K562 (cell line): ENCODE measurements around the gene MEGF11. TPM values are rescaled to one million over a fixed set of nuclear protein-coding genes. Genes with fewer than 3 reads are reported as not detected.
A peak's percentile ranks its signal among the peaks of the same experiment; 100 is the strongest.

ENCODE experiments used
- CBX8 ChIP-seq: fragments of 200-600 bp; sonication (generic); IDR thresholded peaks from 2 replicates; pipeline ENCODE4 v1.6.1; 2012; ENCODE audit warnings: borderline replicate concordance, mixed run types, low read depth, mild to moderate bottlenecking, moderate library complexity, mixed read lengths, low read length, control low read depth, inconsistent platforms; ENCODE audit not compliant: poor library complexity, severe bottlenecking; ENCODE audit errors: extremely low read depth
- CHD1 ChIP-seq: fragments of 200-600 bp; sonication (generic); IDR thresholded peaks from one replicate; pipeline ENCODE4 v1.6.1; 2012; ENCODE audit warnings: mild to moderate bottlenecking, moderate library complexity, low read length, inconsistent platforms
- JUND ChIP-seq, 2 experiments: IDR thresholded peaks; 2 replicates in 1 of 2; 3 replicates in 1 of 2; pipeline ENCODE4 v1.6.1; 2011; ENCODE audit warnings: borderline replicate concordance in 2 of 2, low read depth in 2 of 2, low read length in 2 of 2, improper control_type of control experiment in 1 of 2, missing biosample characterization in 1 of 2, missing genetic modification characterization in 1 of 2, missing genetic modification reagents in 1 of 2
- LEF1 ChIP-seq: fragments of 450-650 bp; IDR thresholded peaks from 2 replicates; pipeline ENCODE4 v1.6.1; 2016; ENCODE audit warnings: mild to moderate bottlenecking
- MEF2D ChIP-seq: conservative IDR thresholded peaks from 2 replicates; pipeline ENCODE4 v1.6.1; 2016; ENCODE audit warnings: low read depth, missing genetic modification characterization, missing compliant biosample characterization
- PCBP2 ChIP-seq: fragments of 200-400 bp; formaldehyde crosslinking; IDR thresholded peaks from 2 replicates; pipeline ENCODE4 v1.6.1; 2018; ENCODE audit warnings: low read length, low read depth, mild to moderate bottlenecking, moderate library complexity; ENCODE audit not compliant: poor library complexity, severe bottlenecking
- TRIM28 ChIP-seq: fragments of 450-650 bp; IDR thresholded peaks from 2 replicates; pipeline ENCODE4 v1.6.1; 2017
- U2AF1 ChIP-seq: fragments of 200-400 bp; formaldehyde crosslinking; optimal IDR thresholded peaks from 2 replicates; pipeline ENCODE3; 2017; ENCODE audit warnings: mild to moderate bottlenecking, low read depth, low read length, moderate library complexity
- ZNF165 ChIP-seq: fragments of 250-450 bp; sonication (Bioruptor Pico); IDR thresholded peaks from 2 replicates; pipeline ENCODE4 v1.4.0; 2020; ENCODE audit warnings: borderline replicate concordance
- ZNF212 ChIP-seq: fragments of 450-650 bp; formaldehyde crosslinking; IDR thresholded peaks from 2 replicates; pipeline ENCODE4 v1.4.0; 2020; ENCODE audit warnings: mild to moderate bottlenecking
- ZNF253 ChIP-seq: fragments of 250-450 bp; sonication (Bioruptor Pico); conservative IDR thresholded peaks from 2 replicates; pipeline ENCODE4 v1.6.1; 2021; ENCODE audit warnings: mild to moderate bottlenecking
- ZNF274 ChIP-seq: IDR thresholded peaks from 2 replicates; pipeline ENCODE4 v1.6.1; 2011; ENCODE audit warnings: low read depth, mild to moderate bottlenecking, low read length, moderate library complexity, borderline replicate concordance
- ZNF408 ChIP-seq: fragments of 250-450 bp; sonication (Bioruptor Pico); IDR thresholded peaks from 2 replicates; pipeline ENCODE4 v1.4.0; 2020; ENCODE audit warnings: low read depth, mild to moderate bottlenecking, moderate library complexity
- ZNF589 ChIP-seq: fragments of 200-800 bp; sonication (Bioruptor generic); IDR thresholded peaks from 2 replicates; pipeline ENCODE4 v1.6.1; 2016; ENCODE audit warnings: low read depth, missing genetic modification characterization, missing compliant biosample characterization
- ZNF77 ChIP-seq: fragments of 250-450 bp; sonication (Bioruptor Pico); IDR thresholded peaks from 2 replicates; pipeline ENCODE4 v1.5.0; 2020
- ZZZ3 ChIP-seq: fragments of 450-650 bp; IDR thresholded peaks from 2 replicates; pipeline ENCODE4 v1.6.1; 2016; ENCODE audit warnings: antibody characterized with exemption, mild to moderate bottlenecking, moderate library complexity
- polyA plus RNA-seq, 8 experiments: library from polyadenylated mRNA; depleted of rRNA in 4 of 8; stranded (reverse) in 5 of 8; unstranded in 3 of 8; fragments of >200 nt; fragmentation: Nextera tagmentation in 2 of 8; fragmentation: Illumina TruSeq in 1 of 8; extraction: Ambion mirVana in 2 of 8; extraction: Trizol in 1 of 8; gene quantifications; 2 replicates each; pipeline versions ENCODE4 v1.2.1 to v1.2.3, GENCODE V29; 2011 to 2014; ENCODE audit warnings: inconsistent platforms in 1 of 8, missing spikeins in 1 of 8
- total RNA-seq, 7 experiments: library from RNA; depleted of rRNA in 6 of 7; stranded (reverse); fragments of >200 nt in 6 of 7; fragmentation: Illumina TruSeq in 2 of 7; extraction: Trizol in 2 of 7; gene quantifications; 2 replicates each; pipeline versions ENCODE4 v1.2.1 to v1.2.3, GENCODE V29; 2011 to 2021; ENCODE audit warnings: low replicate concordance in 1 of 7
- TF ChIP-seq, protein P1 (sequence below): fragments of 450-650 bp; IDR thresholded peaks from 2 replicates; pipeline ENCODE4 v1.6.1; 2016
- TF ChIP-seq, protein P2 (sequence below): fragments of 250-450 bp; sonication (Bioruptor Pico); IDR thresholded peaks from 2 replicates; pipeline ENCODE4 v1.9.0; 2021; ENCODE audit warnings: mild to moderate bottlenecking
- TF ChIP-seq, protein P3 (sequence below): fragments of 250-450 bp; sonication (Bioruptor Pico); IDR thresholded peaks from 2 replicates; pipeline ENCODE4 v1.4.0; 2020
- TF ChIP-seq, protein P4 (sequence below): fragments of 250-450 bp; sonication (Bioruptor Pico); IDR thresholded peaks from 2 replicates; pipeline ENCODE4 v1.8.0; 2021; ENCODE audit warnings: moderate library complexity, mild to moderate bottlenecking, inconsistent platforms
- TF ChIP-seq, protein P5 (sequence below): fragments of 450-650 bp; formaldehyde crosslinking; IDR thresholded peaks from 2 replicates; pipeline ENCODE4 v1.4.0; 2020; ENCODE audit warnings: mild to moderate bottlenecking, mixed read lengths

Gene MEGF11
- total and polyA plus RNA-seq, 9 of the 15 experiments (the other 6 are each of a cell fraction or from before 2014, with no cell fraction given): 0.06 to 0.23 (median 0.20) TPM; not detected in 6

DNA sequence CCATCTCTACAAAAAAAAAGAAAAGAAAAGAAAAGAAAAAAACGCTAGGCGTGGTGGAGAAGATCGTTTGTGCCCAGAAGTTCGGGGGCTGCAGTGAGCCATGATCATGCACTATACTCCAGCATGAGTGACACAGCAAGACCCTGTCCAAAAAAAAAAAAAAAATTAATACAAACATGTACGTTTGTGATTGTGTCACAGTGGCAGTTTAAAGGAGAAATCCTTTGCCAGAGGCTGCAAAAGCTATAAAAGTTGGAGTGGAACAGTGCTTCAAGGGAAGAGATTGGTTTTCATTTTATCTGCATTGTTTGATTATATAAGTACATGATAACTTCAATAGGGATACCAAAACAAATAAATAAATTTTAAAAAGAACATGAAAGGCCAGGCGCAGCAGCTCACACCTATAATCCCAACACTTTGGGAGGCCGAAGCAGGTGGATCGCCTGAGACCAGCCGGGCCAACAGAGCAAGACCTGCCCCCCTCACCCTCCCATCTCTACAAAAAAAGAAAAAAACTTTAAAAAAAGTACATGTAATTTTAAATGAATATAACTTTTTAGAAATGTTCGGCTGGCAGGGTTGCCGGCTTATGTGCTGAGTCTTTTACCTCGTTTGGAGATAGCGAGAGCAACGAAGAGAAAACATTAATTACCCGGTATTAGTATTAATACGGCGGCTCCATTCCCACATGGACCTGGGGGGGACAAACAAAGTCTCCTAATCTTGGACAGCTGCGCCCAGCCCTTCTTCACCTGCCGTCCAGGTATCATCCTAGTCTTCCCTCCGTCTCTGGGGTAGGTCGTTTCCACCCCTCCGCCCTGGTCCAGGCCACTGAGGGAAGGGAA is 39.2 kb upstream of the MEGF11 start (continued):
- TF ChIP-seq, protein P1, sequence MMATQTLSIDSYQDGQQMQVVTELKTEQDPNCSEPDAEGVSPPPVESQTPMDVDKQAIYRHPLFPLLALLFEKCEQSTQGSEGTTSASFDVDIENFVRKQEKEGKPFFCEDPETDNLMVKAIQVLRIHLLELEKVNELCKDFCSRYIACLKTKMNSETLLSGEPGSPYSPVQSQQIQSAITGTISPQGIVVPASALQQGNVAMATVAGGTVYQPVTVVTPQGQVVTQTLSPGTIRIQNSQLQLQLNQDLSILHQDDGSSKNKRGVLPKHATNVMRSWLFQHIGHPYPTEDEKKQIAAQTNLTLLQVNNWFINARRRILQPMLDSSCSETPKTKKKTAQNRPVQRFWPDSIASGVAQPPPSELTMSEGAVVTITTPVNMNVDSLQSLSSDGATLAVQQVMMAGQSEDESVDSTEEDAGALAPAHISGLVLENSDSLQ: peak; percentile 77
- TF ChIP-seq U2AF1: no peak
- TF ChIP-seq ZNF253 (CRISPR knock-in tag): no peak
- no peak for TF ChIP-seq ZNF274
- no peak for TF ChIP-seq ZNF212 (CRISPR knock-in tag)
- TF ChIP-seq, protein P2, sequence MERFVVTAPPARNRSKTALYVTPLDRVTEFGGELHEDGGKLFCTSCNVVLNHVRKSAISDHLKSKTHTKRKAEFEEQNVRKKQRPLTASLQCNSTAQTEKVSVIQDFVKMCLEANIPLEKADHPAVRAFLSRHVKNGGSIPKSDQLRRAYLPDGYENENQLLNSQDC: no peak
- no peak for TF ChIP-seq JUND (IDR thresholded peaks at IDR 0.05; ENCODE audit: borderline replicate concordance, low read depth, low read length)
- TF ChIP-seq JUND (tag; IDR thresholded peaks at IDR 0.05; ENCODE audit: borderline replicate concordance, low read depth, low read length): no peak
- TF ChIP-seq PCBP2: no peak
- TF ChIP-seq TRIM28: 0 out of 2 replicates have a peak, but pooled peaks have one; percentile 8
- TF ChIP-seq, protein P3, sequence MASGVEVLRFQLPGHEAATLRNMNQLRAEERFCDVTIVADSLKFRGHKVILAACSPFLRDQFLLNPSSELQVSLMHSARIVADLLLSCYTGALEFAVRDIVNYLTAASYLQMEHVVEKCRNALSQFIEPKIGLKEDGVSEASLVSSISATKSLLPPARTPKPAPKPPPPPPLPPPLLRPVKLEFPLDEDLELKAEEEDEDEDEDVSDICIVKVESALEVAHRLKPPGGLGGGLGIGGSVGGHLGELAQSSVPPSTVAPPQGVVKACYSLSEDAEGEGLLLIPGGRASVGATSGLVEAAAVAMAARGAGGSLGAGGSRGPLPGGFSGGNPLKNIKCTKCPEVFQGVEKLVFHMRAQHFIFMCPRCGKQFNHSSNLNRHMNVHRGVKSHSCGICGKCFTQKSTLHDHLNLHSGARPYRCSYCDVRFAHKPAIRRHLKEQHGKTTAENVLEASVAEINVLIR (CRISPR knock-in tag): no peak
- no peak for TF ChIP-seq ZNF408 (CRISPR knock-in tag)
- no peak for TF ChIP-seq MEF2D (tag)
- no peak for TF ChIP-seq CHD1
- TF ChIP-seq ZNF77 (CRISPR knock-in tag): no peak
- TF ChIP-seq LEF1: no peak
- TF ChIP-seq ZNF589: no peak
- no peak for TF ChIP-seq ZNF165 (CRISPR knock-in tag)
- TF ChIP-seq CBX8: no peak
- no peak for TF ChIP-seq ZZZ3
- TF ChIP-seq, protein P4, sequence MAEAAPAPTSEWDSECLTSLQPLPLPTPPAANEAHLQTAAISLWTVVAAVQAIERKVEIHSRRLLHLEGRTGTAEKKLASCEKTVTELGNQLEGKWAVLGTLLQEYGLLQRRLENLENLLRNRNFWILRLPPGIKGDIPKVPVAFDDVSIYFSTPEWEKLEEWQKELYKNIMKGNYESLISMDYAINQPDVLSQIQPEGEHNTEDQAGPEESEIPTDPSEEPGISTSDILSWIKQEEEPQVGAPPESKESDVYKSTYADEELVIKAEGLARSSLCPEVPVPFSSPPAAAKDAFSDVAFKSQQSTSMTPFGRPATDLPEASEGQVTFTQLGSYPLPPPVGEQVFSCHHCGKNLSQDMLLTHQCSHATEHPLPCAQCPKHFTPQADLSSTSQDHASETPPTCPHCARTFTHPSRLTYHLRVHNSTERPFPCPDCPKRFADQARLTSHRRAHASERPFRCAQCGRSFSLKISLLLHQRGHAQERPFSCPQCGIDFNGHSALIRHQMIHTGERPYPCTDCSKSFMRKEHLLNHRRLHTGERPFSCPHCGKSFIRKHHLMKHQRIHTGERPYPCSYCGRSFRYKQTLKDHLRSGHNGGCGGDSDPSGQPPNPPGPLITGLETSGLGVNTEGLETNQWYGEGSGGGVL (CRISPR knock-in tag): no peak
- TF ChIP-seq, protein P5, sequence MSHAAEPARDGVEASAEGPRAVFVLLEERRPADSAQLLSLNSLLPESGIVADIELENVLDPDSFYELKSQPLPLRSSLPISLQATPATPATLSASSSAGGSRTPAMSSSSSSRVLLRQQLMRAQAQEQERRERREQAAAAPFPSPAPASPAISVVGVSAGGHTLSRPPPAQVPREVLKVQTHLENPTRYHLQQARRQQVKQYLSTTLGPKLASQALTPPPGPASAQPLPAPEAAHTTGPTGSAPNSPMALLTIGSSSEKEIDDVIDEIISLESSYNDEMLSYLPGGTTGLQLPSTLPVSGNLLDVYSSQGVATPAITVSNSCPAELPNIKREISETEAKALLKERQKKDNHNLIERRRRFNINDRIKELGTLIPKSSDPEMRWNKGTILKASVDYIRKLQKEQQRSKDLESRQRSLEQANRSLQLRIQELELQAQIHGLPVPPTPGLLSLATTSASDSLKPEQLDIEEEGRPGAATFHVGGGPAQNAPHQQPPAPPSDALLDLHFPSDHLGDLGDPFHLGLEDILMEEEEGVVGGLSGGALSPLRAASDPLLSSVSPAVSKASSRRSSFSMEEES: no peak
